Panc1 (cell line): Measurements from ENCODE around the gene VPS51. TPM values are rescaled to one million over a fixed set of nuclear protein-coding genes. Genes with fewer than 3 reads are reported as not detected.

Experiments used
- ATAC-seq: fragments of 200-7000 bp; cut with Tn5 transposase; 2 replicates; pipeline ENCODE4 v1.9.1; 2020; ENCODE audit warnings: mild to moderate bottlenecking, moderate library complexity
- BruUV-seq: library from RNA; stranded (reverse); fragments of 400-500 nt; replicated peaks from 2 replicates; lab custom pipeline; 2021; lab: Mats Ljungman, UMichigan
- CTCF ChIA-PET: fragments of 300-600 bp; sonication (Branson Sonifier 250); formaldehyde crosslinking; loops from one replicate; lab custom pipeline; 2022; ENCODE audit warnings: antibody characterized with exemption; lab: Charles Lee
- POLR2A ChIA-PET: fragments of 300-600 bp; sonication (Branson Sonifier 250); formaldehyde crosslinking; loops from one replicate; lab custom pipeline; 2022; ENCODE audit warnings: antibody characterized with exemption; lab: Charles Lee
- DNase-seq: peaks from one replicate; pipeline ENCODE4 v3.0.0-alpha.2; 2010; ENCODE audit warnings: low read depth, low spot score
- H3K27ac ChIP-seq: 2 replicates; pipeline ENCODE4 v1.5.1; 2011; ENCODE audit warnings: mild to moderate bottlenecking, low read length, inconsistent platforms
- H3K27me3 ChIP-seq: fragments of 200-500 bp; sonication (Bioruptor generic); 2 replicates; pipeline ENCODE4 v1.6.0; 2014; ENCODE audit warnings: low read length, inconsistent platforms; ENCODE audit not compliant: control insufficient read depth, insufficient read depth
- H3K36me3 ChIP-seq: fragments of 200-500 bp; sonication (Bioruptor generic); 2 replicates; pipeline ENCODE4 v1.5.1; 2014; ENCODE audit warnings: inconsistent platforms, mild to moderate bottlenecking, low read length, moderate library complexity; ENCODE audit not compliant: control insufficient read depth, insufficient read depth
- H3K4me1 ChIP-seq: 2 replicates; pipeline ENCODE4 v1.5.1; 2011; ENCODE audit warnings: inconsistent platforms, mild to moderate bottlenecking, low read length, moderate library complexity; ENCODE audit not compliant: control insufficient read depth, insufficient read depth
- H3K4me3 ChIP-seq, 2 experiments: 2 replicates each; pipeline ENCODE4 v1.5.1; 2011 to 2012; ENCODE audit warnings: low read depth in 2 of 2, low read length in 2 of 2, mild to moderate bottlenecking in 2 of 2, inconsistent platforms in 1 of 2, moderate library complexity in 1 of 2
- H3K9me3 ChIP-seq: fragments of 200-500 bp; sonication (Bioruptor generic); 2 replicates; pipeline ENCODE4 v1.5.1; 2014; ENCODE audit warnings: low read depth, mild to moderate bottlenecking, inconsistent platforms, low read length, moderate library complexity; ENCODE audit not compliant: control insufficient read depth, insufficient read depth
- POLR2AphosphoS5 ChIP-seq: IDR thresholded peaks from 2 replicates; pipeline ENCODE4 v1.6.1; 2012; ENCODE audit warnings: mild to moderate bottlenecking, low read depth, low read length, moderate library complexity
- SIN3A ChIP-seq: IDR thresholded peaks from 2 replicates; pipeline ENCODE4 v1.6.1; 2012; ENCODE audit warnings: low read depth, mild to moderate bottlenecking, low read length, moderate library complexity, borderline replicate concordance; ENCODE audit not compliant: insufficient read depth
- TCF7L2 ChIP-seq: IDR thresholded peaks from 2 replicates; pipeline ENCODE4 v1.6.1; 2011; ENCODE audit warnings: mild to moderate bottlenecking, low read depth, low read length, inconsistent platforms
- in situ Hi-C: cut with HindIII; loops from 2 replicates; pipeline ENCODE4 v1.10.0; 2016; ENCODE audit warnings: low sequenced_read_pairs, low pct_unique_long_range_greater_than_20kb
- intact Hi-C: fragments of 100-400 bp; cut with micrococcal nuclease; formaldehyde crosslinking; loops from one replicate; pipeline ENCODE4 v1.10.0; 2022; ENCODE audit not compliant: unreplicated experiment
- total RNA-seq: library from RNA; stranded (reverse); gene quantifications from one replicate; pipeline ENCODE4 v1.2.1, GENCODE V29; 2021; ENCODE audit not compliant: unreplicated experiment
- TF ChIP-seq, protein P1 (sequence below), 2 experiments: IDR thresholded peaks; 2 replicates each; pipeline ENCODE4 v1.6.1; 2011 to 2012; ENCODE audit warnings: low read depth in 2 of 2, control low read depth in 1 of 2, low read length in 1 of 2, mild to moderate bottlenecking in 1 of 2, moderate library complexity in 1 of 2; ENCODE audit not compliant: insufficient read depth in 1 of 2
- TF ChIP-seq, protein P2 (sequence below): fragments of 450-650 bp; IDR thresholded peaks from 2 replicates; pipeline ENCODE4 v1.5.1; 2017; ENCODE audit warnings: mild to moderate bottlenecking

The VPS51 gene
- total RNA-seq, 1 experiment from 2014 or later: 101 TPM

DNA sequence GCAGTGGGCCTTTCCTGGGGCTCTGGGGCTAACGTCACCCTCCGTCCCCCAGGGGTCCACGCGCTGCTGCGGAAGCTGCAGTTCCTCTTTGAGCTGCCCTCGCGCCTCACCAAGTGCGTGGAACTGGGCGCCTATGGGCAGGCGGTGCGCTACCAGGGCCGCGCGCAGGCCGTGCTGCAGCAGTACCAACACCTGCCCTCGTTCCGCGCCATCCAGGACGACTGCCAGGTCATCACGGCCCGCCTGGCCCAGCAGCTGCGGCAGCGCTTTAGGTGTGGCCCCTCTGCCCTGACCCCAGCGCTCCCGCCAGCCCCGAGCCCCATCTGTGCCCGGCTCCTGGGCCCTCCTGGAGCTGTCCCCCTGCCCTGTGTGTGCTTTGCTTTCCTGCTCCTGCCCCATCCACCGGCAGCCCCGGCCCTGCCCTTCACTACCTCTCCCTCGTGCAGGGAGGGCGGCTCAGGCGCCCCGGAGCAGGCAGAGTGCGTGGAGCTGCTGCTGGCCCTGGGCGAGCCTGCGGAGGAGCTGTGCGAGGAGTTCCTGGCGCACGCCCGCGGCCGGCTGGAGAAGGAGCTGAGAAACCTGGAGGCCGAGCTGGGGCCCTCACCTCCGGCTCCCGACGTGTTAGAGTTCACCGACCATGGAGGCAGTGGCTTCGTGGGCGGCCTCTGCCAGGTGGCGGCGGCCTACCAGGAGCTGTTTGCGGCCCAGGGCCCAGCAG is 11.9 kb downstream of the VPS51 start:
- Histone ChIP-seq H3K27me3 (no peaks in the 10 kb centered on the region), H3K4me3 (no peak overlapping the region), H3K9me3 (no peaks in the 10 kb centered on the region), H3K36me3 (no peaks in the 10 kb centered on the region), H3K27ac (no peak overlapping the region), H3K4me1 (peaks cover 13% of the 10 kb centered on the region)
- TF ChIP-seq SIN3A (no peak), TCF7L2 (no peak), POLR2AphosphoS5 (no peak)
- TF ChIP-seq, protein P1, sequence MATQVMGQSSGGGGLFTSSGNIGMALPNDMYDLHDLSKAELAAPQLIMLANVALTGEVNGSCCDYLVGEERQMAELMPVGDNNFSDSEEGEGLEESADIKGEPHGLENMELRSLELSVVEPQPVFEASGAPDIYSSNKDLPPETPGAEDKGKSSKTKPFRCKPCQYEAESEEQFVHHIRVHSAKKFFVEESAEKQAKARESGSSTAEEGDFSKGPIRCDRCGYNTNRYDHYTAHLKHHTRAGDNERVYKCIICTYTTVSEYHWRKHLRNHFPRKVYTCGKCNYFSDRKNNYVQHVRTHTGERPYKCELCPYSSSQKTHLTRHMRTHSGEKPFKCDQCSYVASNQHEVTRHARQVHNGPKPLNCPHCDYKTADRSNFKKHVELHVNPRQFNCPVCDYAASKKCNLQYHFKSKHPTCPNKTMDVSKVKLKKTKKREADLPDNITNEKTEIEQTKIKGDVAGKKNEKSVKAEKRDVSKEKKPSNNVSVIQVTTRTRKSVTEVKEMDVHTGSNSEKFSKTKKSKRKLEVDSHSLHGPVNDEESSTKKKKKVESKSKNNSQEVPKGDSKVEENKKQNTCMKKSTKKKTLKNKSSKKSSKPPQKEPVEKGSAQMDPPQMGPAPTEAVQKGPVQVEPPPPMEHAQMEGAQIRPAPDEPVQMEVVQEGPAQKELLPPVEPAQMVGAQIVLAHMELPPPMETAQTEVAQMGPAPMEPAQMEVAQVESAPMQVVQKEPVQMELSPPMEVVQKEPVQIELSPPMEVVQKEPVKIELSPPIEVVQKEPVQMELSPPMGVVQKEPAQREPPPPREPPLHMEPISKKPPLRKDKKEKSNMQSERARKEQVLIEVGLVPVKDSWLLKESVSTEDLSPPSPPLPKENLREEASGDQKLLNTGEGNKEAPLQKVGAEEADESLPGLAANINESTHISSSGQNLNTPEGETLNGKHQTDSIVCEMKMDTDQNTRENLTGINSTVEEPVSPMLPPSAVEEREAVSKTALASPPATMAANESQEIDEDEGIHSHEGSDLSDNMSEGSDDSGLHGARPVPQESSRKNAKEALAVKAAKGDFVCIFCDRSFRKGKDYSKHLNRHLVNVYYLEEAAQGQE (IDR thresholded peaks at IDR 0.05; ENCODE audit: insufficient read depth in 1 of 2, low read depth in 2 of 2, low read length in 1 of 2): no peak
- TF ChIP-seq, protein P2, sequence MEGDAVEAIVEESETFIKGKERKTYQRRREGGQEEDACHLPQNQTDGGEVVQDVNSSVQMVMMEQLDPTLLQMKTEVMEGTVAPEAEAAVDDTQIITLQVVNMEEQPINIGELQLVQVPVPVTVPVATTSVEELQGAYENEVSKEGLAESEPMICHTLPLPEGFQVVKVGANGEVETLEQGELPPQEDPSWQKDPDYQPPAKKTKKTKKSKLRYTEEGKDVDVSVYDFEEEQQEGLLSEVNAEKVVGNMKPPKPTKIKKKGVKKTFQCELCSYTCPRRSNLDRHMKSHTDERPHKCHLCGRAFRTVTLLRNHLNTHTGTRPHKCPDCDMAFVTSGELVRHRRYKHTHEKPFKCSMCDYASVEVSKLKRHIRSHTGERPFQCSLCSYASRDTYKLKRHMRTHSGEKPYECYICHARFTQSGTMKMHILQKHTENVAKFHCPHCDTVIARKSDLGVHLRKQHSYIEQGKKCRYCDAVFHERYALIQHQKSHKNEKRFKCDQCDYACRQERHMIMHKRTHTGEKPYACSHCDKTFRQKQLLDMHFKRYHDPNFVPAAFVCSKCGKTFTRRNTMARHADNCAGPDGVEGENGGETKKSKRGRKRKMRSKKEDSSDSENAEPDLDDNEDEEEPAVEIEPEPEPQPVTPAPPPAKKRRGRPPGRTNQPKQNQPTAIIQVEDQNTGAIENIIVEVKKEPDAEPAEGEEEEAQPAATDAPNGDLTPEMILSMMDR: no peak
- no TSS peak for BruUV-seq
- in situ Hi-C loops: no loop called here
- DNase-seq (no peak), ATAC-seq (no peak)
- intact Hi-C loops: no loop called here
- ChIA-PET POLR2A (no interaction called here), CTCF (no interaction called here)

DNA sequence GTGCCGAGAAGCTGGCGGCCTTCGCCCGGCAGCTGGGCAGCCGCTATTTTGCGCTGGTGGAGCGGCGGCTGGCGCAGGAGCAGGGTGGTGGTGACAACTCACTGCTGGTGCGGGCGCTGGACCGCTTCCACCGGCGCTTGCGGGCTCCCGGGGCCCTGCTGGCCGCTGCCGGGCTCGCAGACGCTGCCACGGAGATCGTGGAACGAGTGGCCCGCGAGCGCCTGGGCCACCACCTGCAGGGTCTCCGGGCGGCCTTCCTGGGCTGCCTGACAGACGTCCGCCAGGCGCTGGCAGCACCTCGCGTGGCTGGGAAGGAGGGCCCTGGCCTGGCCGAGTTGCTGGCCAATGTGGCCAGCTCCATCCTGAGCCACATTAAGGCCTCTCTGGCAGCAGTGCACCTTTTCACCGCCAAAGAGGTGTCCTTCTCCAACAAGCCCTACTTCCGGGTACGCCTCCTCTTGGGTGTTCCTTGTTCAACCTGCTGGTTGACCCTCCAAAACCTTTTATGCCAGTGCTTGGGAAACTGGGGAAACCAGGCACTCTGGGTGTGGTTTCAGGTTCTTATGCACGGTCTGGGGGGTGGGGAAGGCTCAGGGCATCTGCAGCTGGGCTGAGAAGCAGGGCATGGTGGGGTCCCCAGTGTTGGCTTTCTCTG is 12.6 kb downstream of the VPS51 start:
- Histone ChIP-seq H3K9me3 (no peaks in the 10 kb centered on the region), H3K4me1 (peaks cover 19% of the 10 kb centered on the region), H3K27me3 (no peaks in the 10 kb centered on the region), H3K27ac (no peak overlapping the region), H3K4me3 (no peak overlapping the region), H3K36me3 (no peaks in the 10 kb centered on the region)
- in situ Hi-C loops (no loop called here), intact Hi-C loops (no loop called here)
- no TSS peak for BruUV-seq
- CTCF ChIA-PET: no interaction called here
- TF ChIP-seq, protein P1 (IDR thresholded peaks at IDR 0.05; ENCODE audit: insufficient read depth in 1 of 2, low read depth in 2 of 2, low read length in 1 of 2): 0 out of 4 replicates have a peak, but pooled peaks of 1 of the 2 experiments have one; percentile 15
- TF ChIP-seq POLR2AphosphoS5: no peak
- DNase-seq (no peak), ATAC-seq (no peak)
- POLR2A ChIA-PET: no interaction called here
